HCT116 (cell line): ENCODE measurements around the gene PPM1H.

Source experiments
- CTCF ChIP-seq, 3 experiments: fragments of 200-600 bp in 1 of 3; sonication (generic) in 1 of 3; IDR thresholded peaks in 2 of 3; conservative IDR thresholded peaks in 1 of 3; 2 replicates each; pipeline ENCODE4 v1.5.1; 2012 to 2017; ENCODE audit warnings: low read depth in 2 of 3, low read length in 2 of 3, antibody characterized with exemption in 1 of 3, borderline replicate concordance in 1 of 3, control low read depth in 1 of 3, mild to moderate bottlenecking in 1 of 3, mixed read lengths in 1 of 3, mixed run types in 1 of 3, moderate library complexity in 1 of 3; ENCODE audit not compliant: insufficient read depth in 1 of 3
- EZH2phosphoT487 ChIP-seq: fragments of 200-600 bp; IDR thresholded peaks from 2 replicates; pipeline ENCODE4 v1.6.1; 2018; ENCODE audit warnings: antibody characterized with exemption, borderline replicate concordance
- FOSL1 ChIP-seq: IDR thresholded peaks from 2 replicates; pipeline ENCODE4 v1.6.1; 2012; ENCODE audit warnings: low read depth
- MAX ChIP-seq: IDR thresholded peaks from 2 replicates; pipeline ENCODE4 v1.6.1; 2012
- POLR2A ChIP-seq: IDR thresholded peaks from 2 replicates; pipeline ENCODE4 v1.7.0; 2011; ENCODE audit warnings: borderline replicate concordance; ENCODE audit not compliant: insufficient read depth, insufficient read length; ENCODE audit errors: extremely low read depth
- POLR2AphosphoS5 ChIP-seq: IDR thresholded peaks from 2 replicates; pipeline ENCODE4 v1.6.1; 2011; ENCODE audit warnings: mild to moderate bottlenecking, low read depth, low read length, moderate library complexity
- RAD21 ChIP-seq: IDR thresholded peaks from 2 replicates; pipeline ENCODE4 v1.6.1; 2012; ENCODE audit warnings: low read depth, mild to moderate bottlenecking
- SP1 ChIP-seq: IDR thresholded peaks from 2 replicates; pipeline ENCODE4 v1.6.1; 2012; ENCODE audit warnings: low read depth
- ZBTB33 ChIP-seq: IDR thresholded peaks from 2 replicates; pipeline ENCODE4 v1.6.1; 2011; ENCODE audit warnings: mild to moderate bottlenecking, low read length, moderate library complexity; ENCODE audit not compliant: insufficient replicate concordance; ENCODE audit errors: extremely low read depth

GRCh38 chr12:62955678-62956077, 20.7 kb upstream of the PPM1H start:
- TF ChIP-seq POLR2A (no peak), CTCF (IDR thresholded peaks at IDR 0.05 in 2 of 3, conservative IDR thresholded peaks at IDR 0.05 in 1 of 3; ENCODE audit: borderline replicate concordance in 1 of 3, insufficient read depth in 1 of 3, low read depth in 2 of 3, low read length in 2 of 3) (no peak), SP1 (no peak), FOSL1 (no peak), MAX (no peak), ZBTB33 (no peak), RAD21 (no peak), EZH2phosphoT487 (no peak), POLR2AphosphoS5 (no peak)
